Right renal cortex interstitium (tissue), 3 donors: ENCODE results near the gene SVOP. TPM values are rescaled to one million over a fixed set of nuclear protein-coding genes. Genes with fewer than 3 reads are reported as not detected.

Experiments
- DNase-seq, 3 donors: peaks; one replicate each; pipeline ENCODE4 v3.0.0-alpha.2; 2013; ENCODE audit warnings: low read depth in 3 of 3, low spot score in 2 of 3
- polyA plus RNA-seq, 3 donors: library from polyadenylated mRNA; unstranded; fragments of 120-200 nt; gene quantifications; one replicate each; pipeline ENCODE4 v1.2.1, GENCODE V29; 2013; ENCODE audit not compliant: insufficient read length in 3 of 3

SVOP gene
- polyA plus RNA-seq, 3 donors: 0.03 to 0.11 (median 0.08) TPM

- no peak for DNase-seq
Measured at GRCh38 chr12:108939594-108939993, 81.3 kb downstream of the SVOP start.

DNA sequence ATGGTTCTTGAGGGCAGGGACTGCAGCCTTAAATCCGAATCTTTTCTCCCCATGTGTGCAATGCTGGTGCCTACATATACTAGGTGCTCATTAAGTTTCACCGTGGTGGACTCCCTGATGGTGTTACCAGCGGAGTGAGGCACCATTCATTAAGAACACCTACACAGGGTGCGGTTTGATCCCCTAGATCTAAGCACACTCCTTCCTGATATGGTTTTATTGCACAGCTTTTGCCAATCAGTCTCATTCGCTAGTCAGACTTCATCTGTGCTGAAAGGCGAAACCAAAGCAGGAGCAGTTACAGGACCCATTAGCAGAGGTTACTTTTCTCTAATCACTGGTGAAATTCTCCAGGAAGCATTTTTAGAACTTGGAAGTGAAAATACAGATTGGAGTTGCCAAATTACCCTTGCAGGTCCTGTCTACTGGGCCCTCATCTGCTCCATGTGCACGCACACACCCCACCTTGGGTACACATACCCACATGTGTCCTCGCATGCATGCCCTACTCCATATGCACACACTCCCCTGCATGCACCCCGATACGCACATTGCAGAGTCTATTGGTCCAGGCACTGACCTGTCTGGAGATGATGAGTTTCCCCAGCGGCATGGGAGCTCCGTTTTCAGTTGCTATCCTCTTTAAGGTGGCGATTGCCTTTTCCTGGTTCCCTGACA lies 82.5 kb downstream of the SVOP start:
- DNase-seq: no peak

- DNase-seq: no peak
Measured at GRCh38 chr12:108935159-108935763, 85.6 kb downstream of the SVOP start.

GRCh38 chr12:108933949-108934348 lies 86.9 kb downstream of the SVOP start:
- DNase-seq: no peak

DNA sequence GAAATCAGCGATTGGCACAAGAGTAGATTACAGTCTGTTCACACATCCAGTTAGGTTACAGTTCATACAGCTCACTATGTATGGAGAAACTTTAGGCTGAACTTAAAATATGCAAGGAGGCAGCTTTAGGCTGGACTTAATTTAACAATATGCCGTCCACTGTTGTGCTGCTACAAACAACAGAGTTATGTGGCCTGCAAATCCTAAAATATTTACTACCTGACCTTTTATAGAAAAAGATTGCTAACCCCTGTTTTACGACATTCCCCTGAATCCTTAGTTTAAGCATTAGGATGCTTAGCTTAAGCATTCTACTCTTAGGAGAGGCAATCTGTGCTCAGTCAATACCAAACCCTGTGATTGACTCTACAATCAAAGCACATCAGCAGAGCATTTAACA lies 90.1 kb downstream of the SVOP start:
- no peak for DNase-seq

- no peak for DNase-seq
Measured at GRCh38 chr12:108930155-108930554, 90.7 kb downstream of the SVOP start.

GRCh38 chr12:108928695-108929094 lies 92.2 kb downstream of the SVOP start:
- DNase-seq: no peak

DNA sequence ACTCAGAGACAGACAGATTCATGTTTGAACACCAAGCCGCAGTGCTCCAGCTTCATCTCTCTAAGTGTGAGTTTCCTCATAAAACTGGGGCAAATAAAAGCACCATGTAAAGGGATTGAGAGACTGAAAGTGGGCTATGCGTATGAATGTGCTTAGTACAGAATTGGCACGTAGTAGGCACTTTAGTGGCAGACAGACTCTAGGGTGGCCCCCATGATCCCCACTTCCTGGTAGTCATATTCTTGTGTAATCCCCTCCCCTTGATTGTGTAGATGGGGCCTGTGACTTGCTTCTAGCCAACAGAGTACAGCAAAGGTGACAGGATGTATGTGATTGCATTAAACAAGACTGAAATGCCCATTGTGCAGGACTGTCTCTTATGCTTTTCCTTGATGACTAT lies 98.0 kb downstream of the SVOP start:
- no peak for DNase-seq

DNA sequence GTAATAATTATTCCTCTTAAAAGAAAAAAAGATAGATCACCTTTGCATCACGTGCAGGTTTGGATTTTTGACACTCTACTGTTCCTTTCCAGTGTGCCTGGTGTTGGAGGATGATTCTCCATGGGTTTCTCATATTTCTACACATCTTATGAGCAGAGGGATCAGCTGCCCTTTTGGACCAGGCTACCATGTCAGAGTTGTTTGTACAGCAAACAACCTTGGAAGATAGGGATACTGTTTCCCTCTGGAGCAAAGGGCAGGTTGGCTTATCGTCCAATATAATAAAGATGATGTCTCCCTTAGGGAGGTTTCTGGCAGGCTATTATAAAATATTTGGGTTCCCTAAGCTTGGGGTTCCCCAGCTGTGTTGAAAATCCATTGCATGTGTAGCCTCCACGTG lies 98.9 kb downstream of the SVOP start:
- no peak for DNase-seq

DNA sequence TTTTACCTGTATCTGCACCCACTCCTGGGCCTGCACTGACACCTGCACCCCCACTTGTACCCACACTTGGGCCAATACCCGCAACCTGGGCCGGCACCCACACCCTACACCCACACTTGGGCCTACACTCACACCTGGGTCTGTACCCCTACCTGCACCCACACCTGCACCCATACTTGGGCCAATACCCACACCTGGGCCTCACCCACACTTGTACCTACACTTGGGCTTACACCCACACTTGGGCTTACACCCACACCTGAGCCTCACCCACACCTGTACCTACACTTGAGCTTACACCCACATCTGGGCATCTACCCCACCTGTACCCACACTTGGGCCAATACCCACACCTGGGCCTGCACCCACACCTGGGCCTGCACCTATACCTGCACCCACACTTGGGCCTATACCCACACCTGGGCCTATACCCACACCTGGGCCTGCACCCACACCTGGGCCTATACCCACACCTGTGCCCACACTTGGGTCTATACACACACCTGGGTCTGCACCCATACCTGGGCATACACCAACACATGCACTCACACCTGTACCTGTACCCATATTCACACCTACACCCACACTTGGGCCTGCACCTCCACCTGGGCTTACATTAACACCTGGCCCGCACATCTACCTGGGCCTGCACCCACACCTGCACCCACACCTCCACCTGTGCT lies 101.8 kb downstream of the SVOP start:
- DNase-seq: no peak

- DNase-seq: no peak
Measured at GRCh38 chr12:108918206-108918605, 102.7 kb downstream of the SVOP start.

- no peak for DNase-seq
Measured at GRCh38 chr12:108916336-108916735, 104.5 kb downstream of the SVOP start.

- DNase-seq: no peak
Measured at GRCh38 chr12:108915632-108916133, 105.2 kb downstream of the SVOP start.

DNA sequence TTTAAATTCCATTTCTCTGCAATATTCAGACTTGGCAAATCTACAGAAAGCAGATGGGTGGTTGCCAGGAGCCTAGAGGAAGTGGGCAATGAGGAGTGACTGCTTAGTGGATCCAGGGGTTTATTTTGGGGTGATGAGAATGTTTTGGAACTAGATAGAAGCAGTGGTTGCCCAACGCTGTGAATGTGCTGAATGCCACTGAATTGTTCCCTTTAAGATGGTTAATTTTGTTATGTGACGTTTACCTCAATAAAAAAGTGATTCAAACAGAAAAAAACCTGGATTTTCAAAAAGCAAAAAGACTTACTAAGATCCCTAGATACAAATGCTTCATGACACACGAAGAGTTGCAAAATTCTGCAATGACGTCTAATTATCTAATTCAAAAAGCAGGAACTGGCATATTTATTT lies 106.7 kb downstream of the SVOP start:
- no peak for DNase-seq

DNA sequence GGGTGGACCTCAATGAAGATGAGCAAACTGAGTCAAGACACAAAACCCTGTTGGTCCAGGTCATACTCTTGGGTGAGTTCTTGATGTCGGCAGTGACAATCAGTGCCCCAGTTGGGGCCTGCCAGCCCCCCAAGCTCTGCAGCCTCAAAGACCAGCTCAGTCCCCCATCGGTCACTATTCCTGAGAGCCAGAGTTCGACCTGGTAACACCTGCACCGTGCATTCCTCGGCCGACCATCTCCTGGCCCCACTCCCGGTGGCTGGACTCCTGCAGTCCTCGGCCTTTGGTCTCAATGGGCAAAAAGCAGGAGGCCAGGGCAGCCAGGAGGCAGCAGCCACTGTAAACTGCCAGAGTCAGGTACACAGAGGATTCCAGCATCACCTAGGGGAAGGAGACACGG lies 108.5 kb downstream of the SVOP start:
- no peak for DNase-seq

DNA sequence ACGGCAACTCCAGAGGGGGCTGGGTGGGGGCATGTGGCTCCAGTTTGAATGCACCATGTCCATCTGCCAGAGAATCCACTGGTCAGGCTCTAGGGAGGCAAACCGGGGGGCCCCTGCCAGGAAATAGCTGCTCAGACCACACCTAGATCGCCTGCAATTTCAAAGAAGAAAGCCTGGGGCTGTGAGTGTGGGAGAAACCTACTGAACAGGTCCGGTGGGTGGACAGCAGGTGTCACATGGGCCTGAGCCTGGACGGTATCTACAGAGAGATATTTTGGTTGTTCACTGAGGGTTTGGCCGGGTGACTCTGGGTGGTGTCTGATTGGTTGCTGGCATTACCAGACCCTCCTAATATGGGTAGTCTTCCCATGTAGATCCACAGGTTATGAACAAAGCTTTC lies 109.0 kb downstream of the SVOP start:
- no peak for DNase-seq

DNA sequence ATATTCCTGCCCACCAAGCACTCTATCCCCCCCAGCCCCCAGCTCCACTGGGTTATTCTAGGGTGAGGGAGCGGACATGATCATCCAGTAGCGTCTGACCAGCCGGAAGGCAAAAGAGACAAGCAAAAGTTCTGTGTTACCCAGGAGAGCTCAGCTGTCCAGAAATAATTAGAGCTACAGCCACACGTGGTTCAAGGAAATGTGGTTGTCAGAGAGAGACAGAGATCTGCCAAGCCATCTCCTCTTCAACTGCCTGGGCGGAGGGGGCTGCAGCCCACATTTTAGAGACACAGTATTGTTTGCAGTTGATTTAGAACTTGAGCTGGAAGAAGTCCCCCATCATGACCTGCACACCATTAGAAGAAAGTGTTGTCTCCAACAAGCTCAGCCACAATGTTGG lies 110.5 kb downstream of the SVOP start:
- no peak for DNase-seq

DNA sequence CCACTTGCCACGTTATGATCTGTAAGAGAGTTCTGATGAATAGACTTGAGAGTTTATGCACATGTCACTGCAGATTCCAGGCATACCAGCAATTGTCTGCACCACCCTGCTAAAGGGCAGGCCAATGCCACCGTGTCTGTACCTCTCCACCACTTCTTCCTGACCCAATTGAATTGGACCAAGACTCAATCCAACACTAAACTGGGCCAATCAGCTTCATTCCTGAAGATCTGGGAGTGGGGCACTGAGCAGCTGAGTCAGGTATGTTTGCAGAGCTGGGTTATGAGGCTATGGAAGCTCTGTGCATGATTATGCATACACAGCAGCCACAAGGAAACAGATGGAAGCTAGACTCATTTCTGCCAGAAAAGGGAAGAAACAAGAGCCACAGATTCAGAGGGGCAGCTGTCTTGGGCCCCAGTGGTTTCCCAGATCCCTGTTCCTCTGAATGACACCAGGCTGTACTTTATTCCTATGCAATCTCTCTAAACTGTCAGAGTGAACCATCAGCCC lies 113.0 kb downstream of the SVOP start:
- DNase-seq: no peak

- no peak for DNase-seq
Measured at GRCh38 chr12:108906971-108907370, 113.9 kb downstream of the SVOP start.

GRCh38 chr12:108905725-108906124 lies 115.1 kb downstream of the SVOP start:
- DNase-seq: no peak

DNA sequence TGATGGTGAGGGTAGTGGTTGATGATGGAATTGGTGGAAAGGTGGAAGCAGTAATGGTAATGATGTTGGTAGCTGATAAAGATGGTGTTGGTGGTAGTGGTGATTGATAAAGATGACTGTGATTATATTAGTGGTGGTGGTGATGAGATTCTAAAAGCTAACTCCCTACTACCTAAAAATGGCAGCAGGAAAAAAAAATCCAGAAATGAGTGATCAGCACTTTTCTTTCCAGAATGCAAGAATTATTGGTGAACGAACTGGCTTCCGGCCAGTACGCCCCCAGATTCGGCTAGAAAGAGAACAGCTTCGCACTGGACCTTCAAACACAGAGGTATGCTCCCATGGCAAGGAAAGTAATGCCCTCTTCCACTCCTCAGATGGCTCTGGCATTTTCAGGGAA lies 121.7 kb downstream of the SVOP start:
- DNase-seq: no peak

DNA sequence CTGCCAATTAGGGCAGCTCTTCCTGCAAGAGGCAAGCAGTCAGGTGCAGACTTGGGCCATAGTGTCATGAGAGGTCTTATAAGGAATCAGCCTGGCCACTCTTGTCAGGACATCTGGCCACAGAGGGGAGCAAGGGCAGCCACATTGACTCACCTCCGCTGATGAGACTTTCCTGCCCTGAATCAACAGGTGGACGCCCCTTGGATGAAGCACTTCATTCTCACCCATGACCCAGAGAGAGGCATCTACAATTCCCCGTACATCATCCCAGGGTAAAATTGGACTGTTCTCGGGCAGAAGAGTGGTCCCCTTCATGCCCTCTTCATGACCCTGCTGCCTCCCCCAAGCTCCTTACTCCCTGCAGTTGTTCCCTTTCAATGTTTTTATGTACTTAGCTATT lies 124.1 kb downstream of the SVOP start:
- DNase-seq: no peak
